WTC11 (cell line): ENCODE data around the gene IL34. TPM values are rescaled to one million over a fixed set of nuclear protein-coding genes. Genes with fewer than 3 reads are reported as not detected.
A peak's percentile ranks its signal among the peaks of the same experiment; 100 is the strongest.

Experiments used
- ATAC-seq: fragments of 200-7000 bp; cut with Tn5 transposase; 2 replicates; pipeline ENCODE4 v1.10.0; 2021; ENCODE audit warnings: mild to moderate bottlenecking, moderate library complexity
- CTCF ChIA-PET: fragments of 300-600 bp; sonication (Branson Sonifier 250); formaldehyde crosslinking; loops from one replicate; lab custom pipeline; 2021; ENCODE audit warnings: antibody characterized with exemption; lab: Charles Lee
- POLR2A ChIA-PET: fragments of 350-600 bp; sonication (Branson Sonifier 250); formaldehyde crosslinking; loops from one replicate; lab custom pipeline; 2021; ENCODE audit warnings: antibody characterized with exemption; lab: Charles Lee
- DNase-seq: peaks from one replicate; pipeline ENCODE4 v3.0.0; 2021; ENCODE audit warnings: low spot score
- H3K27ac Mint-ChIP-seq: 2 replicates; pipeline ENCODE4 v1.8.0; 2021; ENCODE audit warnings: mixed read lengths
- H3K27me3 Mint-ChIP-seq: 2 replicates; pipeline ENCODE4 v1.8.0; 2021; ENCODE audit warnings: low read depth, mild to moderate bottlenecking, moderate library complexity, mixed read lengths
- H3K36me3 Mint-ChIP-seq: 2 replicates; pipeline ENCODE4 v1.8.0; 2021; ENCODE audit warnings: mixed read lengths
- H3K4me1 Mint-ChIP-seq: 2 replicates; pipeline ENCODE4 v1.8.0; 2022; ENCODE audit warnings: mixed read lengths
- H3K4me3 Mint-ChIP-seq: 2 replicates; pipeline ENCODE4 v1.8.0; 2021; ENCODE audit warnings: mild to moderate bottlenecking, moderate library complexity, mixed read lengths
- H3K9me3 Mint-ChIP-seq: 2 replicates; pipeline ENCODE4 v1.8.0; 2021; ENCODE audit warnings: mixed read lengths
- OVOL2 ChIP-seq: fragments of 250-450 bp; sonication (Bioruptor Pico); IDR thresholded peaks from 2 replicates; pipeline ENCODE4 v1.9.0; 2021; ENCODE audit warnings: mild to moderate bottlenecking, borderline replicate concordance
- total RNA-seq: library from RNA; stranded (reverse); gene quantifications from 3 replicates; pipeline ENCODE4 v1.2.3, GENCODE V29; 2021
- TF ChIP-seq, protein P1 (sequence below): sonication (generic); formaldehyde crosslinking; IDR thresholded peaks from 2 replicates; pipeline ENCODE4 v1.8.0; 2022; ENCODE audit warnings: mild to moderate bottlenecking, missing genetic modification reagents
- TF ChIP-seq, protein P2 (sequence below): sonication (generic); formaldehyde crosslinking; IDR thresholded peaks from 2 replicates; pipeline ENCODE4 v1.8.1; 2023; ENCODE audit warnings: mild to moderate bottlenecking, moderate library complexity, missing genetic modification reagents
- TF ChIP-seq, protein P3 (sequence below): fragments of 250-450 bp; sonication (Bioruptor Pico); IDR thresholded peaks from 2 replicates; pipeline ENCODE4 v1.9.0; 2021; ENCODE audit warnings: mild to moderate bottlenecking
- TF ChIP-seq, protein P4 (sequence below): sonication (generic); formaldehyde crosslinking; IDR thresholded peaks from 2 replicates; pipeline ENCODE4 v1.8.0; 2022; ENCODE audit warnings: missing genetic modification reagents
- TF ChIP-seq, protein P5 (sequence below): sonication (generic); formaldehyde crosslinking; IDR thresholded peaks from 2 replicates; pipeline ENCODE4 v1.8.1; 2023; ENCODE audit warnings: mild to moderate bottlenecking, missing genetic modification reagents
- TF ChIP-seq, protein P6 (sequence below): sonication (generic); formaldehyde crosslinking; IDR thresholded peaks from 2 replicates; pipeline ENCODE4 v1.8.1; 2023; ENCODE audit warnings: mild to moderate bottlenecking, missing genetic modification reagents, borderline replicate concordance
- TF ChIP-seq, protein P7 (sequence below): fragments of 250-450 bp; sonication (Bioruptor Pico); conservative IDR thresholded peaks from 2 replicates; pipeline ENCODE4 v1.9.0; 2021; ENCODE audit warnings: mild to moderate bottlenecking
- TF ChIP-seq, protein P8 (sequence below): sonication (generic); formaldehyde crosslinking; IDR thresholded peaks from 2 replicates; pipeline ENCODE4 v1.8.0; 2023; ENCODE audit warnings: missing genetic modification reagents, mild to moderate bottlenecking, borderline replicate concordance
- TF ChIP-seq, protein P9 (sequence below): sonication (generic); formaldehyde crosslinking; IDR thresholded peaks from 2 replicates; pipeline ENCODE4 v1.8.1; 2022; ENCODE audit warnings: mild to moderate bottlenecking, missing genetic modification reagents, moderate library complexity, borderline replicate concordance

IL34 gene
- total RNA-seq, 1 experiment from 2014 or later: 8.8 TPM

DNA sequence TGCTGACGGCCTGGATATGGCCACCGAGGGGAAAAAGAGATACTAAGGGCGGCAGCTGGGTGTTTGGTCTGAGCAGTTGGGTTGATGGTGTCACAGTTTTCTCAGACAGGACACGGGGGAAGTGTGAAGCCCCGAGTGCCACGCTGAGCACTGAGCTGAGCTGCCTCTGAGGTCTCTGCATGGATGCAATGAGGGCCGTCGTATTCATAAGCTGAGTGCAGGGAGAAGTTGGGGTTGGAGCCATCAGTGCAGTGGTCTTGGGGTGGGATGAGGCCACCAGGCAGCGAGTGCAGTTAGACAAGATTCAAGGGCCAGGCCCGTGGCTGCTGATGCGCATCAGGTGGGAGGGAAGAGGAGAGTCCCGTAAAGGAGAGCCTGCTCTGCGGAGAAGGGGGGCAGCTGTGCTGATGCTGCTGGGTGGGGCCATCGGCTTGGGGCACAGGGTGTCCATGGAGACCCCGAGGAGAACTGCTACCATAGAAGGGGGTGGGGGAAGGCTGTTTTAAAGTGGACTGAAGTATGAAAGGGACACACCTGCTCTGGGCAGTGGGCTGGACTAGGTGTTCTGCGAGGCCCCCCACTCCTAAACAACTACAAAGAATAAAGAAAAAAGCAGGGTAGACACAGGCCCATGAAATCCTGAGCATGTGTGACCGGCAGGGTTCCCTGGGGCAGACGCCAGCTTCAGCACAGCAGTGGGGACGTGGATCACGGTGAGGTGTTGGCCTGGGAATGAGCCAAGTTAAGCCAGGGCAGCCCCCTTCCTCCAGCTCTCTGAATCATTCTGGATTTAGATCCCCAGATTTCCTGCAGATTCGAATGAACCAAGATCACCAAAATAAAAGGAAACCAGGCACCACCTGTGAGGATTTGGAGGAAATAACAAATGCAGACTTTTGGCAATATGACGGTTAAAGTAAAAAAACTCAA lies 19.7 kb downstream of the IL34 start:
- peaks cover 17% of the 10 kb centered on the region for H3K9me3 Mint-ChIP-seq
- POLR2A ChIA-PET: no interaction called here
- peaks cover 7% of the 10 kb centered on the region for H3K4me1 Mint-ChIP-seq
- DNase-seq: no peak
- ATAC-seq: no peak
- H3K36me3 Mint-ChIP-seq: peaks cover 43% of the 10 kb centered on the region
- H3K27me3 Mint-ChIP-seq: no peaks in the 10 kb centered on the region
- no peak overlapping the region for H3K4me3 Mint-ChIP-seq
- H3K27ac Mint-ChIP-seq: peak overlapping the region; percentile 45; the same call in 1 of the 2 replicates
- CTCF ChIA-PET: interaction anchor here (1.2 kb wide), 1 partner anchor 12 kb away, joined by 4 read pairs; no protein-coding TSS in a partner anchor
- TF ChIP-seq, protein P1, sequence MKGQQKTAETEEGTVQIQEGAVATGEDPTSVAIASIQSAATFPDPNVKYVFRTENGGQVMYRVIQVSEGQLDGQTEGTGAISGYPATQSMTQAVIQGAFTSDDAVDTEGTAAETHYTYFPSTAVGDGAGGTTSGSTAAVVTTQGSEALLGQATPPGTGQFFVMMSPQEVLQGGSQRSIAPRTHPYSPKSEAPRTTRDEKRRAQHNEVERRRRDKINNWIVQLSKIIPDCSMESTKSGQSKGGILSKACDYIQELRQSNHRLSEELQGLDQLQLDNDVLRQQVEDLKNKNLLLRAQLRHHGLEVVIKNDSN (CRISPR knock-in tag): no peak
- TF ChIP-seq, protein P2, sequence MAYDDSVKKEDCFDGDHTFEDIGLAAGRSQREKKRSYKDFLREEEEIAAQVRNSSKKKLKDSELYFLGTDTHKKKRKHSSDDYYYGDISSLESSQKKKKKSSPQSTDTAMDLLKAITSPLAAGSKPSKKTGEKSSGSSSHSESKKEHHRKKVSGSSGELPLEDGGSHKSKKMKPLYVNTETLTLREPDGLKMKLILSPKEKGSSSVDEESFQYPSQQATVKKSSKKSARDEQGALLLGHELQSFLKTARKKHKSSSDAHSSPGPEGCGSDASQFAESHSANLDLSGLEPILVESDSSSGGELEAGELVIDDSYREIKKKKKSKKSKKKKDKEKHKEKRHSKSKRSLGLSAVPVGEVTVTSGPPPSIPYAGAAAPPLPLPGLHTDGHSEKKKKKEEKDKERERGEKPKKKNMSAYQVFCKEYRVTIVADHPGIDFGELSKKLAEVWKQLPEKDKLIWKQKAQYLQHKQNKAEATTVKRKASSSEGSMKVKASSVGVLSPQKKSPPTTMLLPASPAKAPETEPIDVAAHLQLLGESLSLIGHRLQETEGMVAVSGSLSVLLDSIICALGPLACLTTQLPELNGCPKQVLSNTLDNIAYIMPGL: no peak
- TF ChIP-seq, protein P3, sequence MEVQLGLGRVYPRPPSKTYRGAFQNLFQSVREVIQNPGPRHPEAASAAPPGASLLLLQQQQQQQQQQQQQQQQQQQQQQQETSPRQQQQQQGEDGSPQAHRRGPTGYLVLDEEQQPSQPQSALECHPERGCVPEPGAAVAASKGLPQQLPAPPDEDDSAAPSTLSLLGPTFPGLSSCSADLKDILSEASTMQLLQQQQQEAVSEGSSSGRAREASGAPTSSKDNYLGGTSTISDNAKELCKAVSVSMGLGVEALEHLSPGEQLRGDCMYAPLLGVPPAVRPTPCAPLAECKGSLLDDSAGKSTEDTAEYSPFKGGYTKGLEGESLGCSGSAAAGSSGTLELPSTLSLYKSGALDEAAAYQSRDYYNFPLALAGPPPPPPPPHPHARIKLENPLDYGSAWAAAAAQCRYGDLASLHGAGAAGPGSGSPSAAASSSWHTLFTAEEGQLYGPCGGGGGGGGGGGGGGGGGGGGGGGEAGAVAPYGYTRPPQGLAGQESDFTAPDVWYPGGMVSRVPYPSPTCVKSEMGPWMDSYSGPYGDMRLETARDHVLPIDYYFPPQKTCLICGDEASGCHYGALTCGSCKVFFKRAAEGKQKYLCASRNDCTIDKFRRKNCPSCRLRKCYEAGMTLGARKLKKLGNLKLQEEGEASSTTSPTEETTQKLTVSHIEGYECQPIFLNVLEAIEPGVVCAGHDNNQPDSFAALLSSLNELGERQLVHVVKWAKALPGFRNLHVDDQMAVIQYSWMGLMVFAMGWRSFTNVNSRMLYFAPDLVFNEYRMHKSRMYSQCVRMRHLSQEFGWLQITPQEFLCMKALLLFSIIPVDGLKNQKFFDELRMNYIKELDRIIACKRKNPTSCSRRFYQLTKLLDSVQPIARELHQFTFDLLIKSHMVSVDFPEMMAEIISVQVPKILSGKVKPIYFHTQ (CRISPR knock-in tag): no peak
- TF ChIP-seq, protein P4, sequence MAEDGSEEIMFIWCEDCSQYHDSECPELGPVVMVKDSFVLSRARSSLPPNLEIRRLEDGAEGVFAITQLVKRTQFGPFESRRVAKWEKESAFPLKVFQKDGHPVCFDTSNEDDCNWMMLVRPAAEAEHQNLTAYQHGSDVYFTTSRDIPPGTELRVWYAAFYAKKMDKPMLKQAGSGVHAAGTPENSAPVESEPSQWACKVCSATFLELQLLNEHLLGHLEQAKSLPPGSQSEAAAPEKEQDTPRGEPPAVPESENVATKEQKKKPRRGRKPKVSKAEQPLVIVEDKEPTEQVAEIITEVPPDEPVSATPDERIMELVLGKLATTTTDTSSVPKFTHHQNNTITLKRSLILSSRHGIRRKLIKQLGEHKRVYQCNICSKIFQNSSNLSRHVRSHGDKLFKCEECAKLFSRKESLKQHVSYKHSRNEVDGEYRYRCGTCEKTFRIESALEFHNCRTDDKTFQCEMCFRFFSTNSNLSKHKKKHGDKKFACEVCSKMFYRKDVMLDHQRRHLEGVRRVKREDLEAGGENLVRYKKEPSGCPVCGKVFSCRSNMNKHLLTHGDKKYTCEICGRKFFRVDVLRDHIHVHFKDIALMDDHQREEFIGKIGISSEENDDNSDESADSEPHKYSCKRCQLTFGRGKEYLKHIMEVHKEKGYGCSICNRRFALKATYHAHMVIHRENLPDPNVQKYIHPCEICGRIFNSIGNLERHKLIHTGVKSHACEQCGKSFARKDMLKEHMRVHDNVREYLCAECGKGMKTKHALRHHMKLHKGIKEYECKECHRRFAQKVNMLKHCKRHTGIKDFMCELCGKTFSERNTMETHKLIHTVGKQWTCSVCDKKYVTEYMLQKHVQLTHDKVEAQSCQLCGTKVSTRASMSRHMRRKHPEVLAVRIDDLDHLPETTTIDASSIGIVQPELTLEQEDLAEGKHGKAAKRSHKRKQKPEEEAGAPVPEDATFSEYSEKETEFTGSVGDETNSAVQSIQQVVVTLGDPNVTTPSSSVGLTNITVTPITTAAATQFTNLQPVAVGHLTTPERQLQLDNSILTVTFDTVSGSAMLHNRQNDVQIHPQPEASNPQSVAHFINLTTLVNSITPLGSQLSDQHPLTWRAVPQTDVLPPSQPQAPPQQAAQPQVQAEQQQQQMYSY (CRISPR knock-in tag): no peak
- no peak for TF ChIP-seq OVOL2 (CRISPR knock-in tag)
- TF ChIP-seq, protein P5, sequence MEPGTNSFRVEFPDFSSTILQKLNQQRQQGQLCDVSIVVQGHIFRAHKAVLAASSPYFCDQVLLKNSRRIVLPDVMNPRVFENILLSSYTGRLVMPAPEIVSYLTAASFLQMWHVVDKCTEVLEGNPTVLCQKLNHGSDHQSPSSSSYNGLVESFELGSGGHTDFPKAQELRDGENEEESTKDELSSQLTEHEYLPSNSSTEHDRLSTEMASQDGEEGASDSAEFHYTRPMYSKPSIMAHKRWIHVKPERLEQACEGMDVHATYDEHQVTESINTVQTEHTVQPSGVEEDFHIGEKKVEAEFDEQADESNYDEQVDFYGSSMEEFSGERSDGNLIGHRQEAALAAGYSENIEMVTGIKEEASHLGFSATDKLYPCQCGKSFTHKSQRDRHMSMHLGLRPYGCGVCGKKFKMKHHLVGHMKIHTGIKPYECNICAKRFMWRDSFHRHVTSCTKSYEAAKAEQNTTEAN (CRISPR knock-in tag): no peak
- TF ChIP-seq, protein P6, sequence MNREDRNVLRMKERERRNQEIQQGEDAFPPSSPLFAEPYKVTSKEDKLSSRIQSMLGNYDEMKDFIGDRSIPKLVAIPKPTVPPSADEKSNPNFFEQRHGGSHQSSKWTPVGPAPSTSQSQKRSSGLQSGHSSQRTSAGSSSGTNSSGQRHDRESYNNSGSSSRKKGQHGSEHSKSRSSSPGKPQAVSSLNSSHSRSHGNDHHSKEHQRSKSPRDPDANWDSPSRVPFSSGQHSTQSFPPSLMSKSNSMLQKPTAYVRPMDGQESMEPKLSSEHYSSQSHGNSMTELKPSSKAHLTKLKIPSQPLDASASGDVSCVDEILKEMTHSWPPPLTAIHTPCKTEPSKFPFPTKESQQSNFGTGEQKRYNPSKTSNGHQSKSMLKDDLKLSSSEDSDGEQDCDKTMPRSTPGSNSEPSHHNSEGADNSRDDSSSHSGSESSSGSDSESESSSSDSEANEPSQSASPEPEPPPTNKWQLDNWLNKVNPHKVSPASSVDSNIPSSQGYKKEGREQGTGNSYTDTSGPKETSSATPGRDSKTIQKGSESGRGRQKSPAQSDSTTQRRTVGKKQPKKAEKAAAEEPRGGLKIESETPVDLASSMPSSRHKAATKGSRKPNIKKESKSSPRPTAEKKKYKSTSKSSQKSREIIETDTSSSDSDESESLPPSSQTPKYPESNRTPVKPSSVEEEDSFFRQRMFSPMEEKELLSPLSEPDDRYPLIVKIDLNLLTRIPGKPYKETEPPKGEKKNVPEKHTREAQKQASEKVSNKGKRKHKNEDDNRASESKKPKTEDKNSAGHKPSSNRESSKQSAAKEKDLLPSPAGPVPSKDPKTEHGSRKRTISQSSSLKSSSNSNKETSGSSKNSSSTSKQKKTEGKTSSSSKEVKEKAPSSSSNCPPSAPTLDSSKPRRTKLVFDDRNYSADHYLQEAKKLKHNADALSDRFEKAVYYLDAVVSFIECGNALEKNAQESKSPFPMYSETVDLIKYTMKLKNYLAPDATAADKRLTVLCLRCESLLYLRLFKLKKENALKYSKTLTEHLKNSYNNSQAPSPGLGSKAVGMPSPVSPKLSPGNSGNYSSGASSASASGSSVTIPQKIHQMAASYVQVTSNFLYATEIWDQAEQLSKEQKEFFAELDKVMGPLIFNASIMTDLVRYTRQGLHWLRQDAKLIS (CRISPR knock-in tag): no peak
- TF ChIP-seq, protein P7, sequence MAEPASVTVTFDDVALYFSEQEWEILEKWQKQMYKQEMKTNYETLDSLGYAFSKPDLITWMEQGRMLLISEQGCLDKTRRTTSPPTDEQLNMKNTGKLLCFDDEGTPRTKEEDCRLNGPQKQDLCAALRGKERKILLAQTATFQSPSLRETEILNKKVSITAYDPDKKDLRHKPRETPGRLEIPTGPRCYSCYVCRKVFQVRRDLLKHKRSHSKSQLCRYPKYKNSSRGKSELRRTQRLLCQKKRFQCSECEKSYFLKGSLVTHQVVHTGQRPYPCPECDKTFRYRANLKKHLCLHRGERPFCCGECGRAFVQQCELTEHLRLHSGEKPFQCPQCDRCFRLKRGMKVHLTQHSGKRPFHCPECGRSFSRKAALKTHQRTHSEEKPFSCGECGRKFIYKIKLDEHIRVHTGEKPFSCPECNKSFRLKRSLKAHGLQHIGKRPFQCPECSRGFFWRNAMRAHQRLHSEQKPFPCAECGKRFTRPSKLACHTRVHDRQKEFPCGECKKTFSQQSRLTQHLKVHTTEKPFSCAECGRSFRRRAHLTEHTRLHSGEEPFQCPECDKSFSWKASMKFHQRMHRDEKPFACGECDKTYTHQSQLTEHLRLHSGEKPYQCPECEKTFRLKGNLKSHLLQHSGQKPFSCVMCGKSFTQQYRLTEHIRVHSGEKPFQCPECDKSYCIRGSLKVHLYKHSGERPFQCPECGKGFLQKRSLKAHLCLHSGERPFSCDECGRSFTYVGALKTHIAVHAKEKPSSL (CRISPR knock-in tag): no peak
- TF ChIP-seq, protein P8, sequence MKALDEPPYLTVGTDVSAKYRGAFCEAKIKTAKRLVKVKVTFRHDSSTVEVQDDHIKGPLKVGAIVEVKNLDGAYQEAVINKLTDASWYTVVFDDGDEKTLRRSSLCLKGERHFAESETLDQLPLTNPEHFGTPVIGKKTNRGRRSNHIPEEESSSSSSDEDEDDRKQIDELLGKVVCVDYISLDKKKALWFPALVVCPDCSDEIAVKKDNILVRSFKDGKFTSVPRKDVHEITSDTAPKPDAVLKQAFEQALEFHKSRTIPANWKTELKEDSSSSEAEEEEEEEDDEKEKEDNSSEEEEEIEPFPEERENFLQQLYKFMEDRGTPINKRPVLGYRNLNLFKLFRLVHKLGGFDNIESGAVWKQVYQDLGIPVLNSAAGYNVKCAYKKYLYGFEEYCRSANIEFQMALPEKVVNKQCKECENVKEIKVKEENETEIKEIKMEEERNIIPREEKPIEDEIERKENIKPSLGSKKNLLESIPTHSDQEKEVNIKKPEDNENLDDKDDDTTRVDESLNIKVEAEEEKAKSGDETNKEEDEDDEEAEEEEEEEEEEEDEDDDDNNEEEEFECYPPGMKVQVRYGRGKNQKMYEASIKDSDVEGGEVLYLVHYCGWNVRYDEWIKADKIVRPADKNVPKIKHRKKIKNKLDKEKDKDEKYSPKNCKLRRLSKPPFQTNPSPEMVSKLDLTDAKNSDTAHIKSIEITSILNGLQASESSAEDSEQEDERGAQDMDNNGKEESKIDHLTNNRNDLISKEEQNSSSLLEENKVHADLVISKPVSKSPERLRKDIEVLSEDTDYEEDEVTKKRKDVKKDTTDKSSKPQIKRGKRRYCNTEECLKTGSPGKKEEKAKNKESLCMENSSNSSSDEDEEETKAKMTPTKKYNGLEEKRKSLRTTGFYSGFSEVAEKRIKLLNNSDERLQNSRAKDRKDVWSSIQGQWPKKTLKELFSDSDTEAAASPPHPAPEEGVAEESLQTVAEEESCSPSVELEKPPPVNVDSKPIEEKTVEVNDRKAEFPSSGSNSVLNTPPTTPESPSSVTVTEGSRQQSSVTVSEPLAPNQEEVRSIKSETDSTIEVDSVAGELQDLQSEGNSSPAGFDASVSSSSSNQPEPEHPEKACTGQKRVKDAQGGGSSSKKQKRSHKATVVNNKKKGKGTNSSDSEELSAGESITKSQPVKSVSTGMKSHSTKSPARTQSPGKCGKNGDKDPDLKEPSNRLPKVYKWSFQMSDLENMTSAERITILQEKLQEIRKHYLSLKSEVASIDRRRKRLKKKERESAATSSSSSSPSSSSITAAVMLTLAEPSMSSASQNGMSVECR (CRISPR knock-in tag): no peak
- TF ChIP-seq, protein P9, sequence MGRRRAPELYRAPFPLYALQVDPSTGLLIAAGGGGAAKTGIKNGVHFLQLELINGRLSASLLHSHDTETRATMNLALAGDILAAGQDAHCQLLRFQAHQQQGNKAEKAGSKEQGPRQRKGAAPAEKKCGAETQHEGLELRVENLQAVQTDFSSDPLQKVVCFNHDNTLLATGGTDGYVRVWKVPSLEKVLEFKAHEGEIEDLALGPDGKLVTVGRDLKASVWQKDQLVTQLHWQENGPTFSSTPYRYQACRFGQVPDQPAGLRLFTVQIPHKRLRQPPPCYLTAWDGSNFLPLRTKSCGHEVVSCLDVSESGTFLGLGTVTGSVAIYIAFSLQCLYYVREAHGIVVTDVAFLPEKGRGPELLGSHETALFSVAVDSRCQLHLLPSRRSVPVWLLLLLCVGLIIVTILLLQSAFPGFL: no peak
